NCI-H1048 (cell line): Measurements from ENCODE around the gene OR1L1.

Source experiments
- DNase-seq: peaks from one replicate; lab custom pipeline; 2025; lab: John Stamatoyannopoulos, UW

OR1L1 gene

GRCh38 chr9:122661416-122661815, at the start of gene OR1L1:
Gene OR1L1 (plus strand): TSS chr9:122661716. CDS start chr9:122661716, 0 bp downstream.
- DNase-seq, result no peak

- DNase-seq, result no peak
These were observed 47.2 kb upstream of the OR1L1 start, which contains the start of gene OR1Q1 for GRCh38 chr9:122614362-122614761. Gene OR1Q1 (plus strand): TSS chr9:122614738. CDS start chr9:122614738, 0 bp downstream.

- no peak for DNase-seq
These were observed 41.5 kb upstream of the OR1L1 start for GRCh38 chr9:122619996-122620395.

GRCh38 chr9:122642226-122642625, 19.3 kb upstream of the OR1L1 start:
- no peak for DNase-seq

GRCh38 chr9:122656378-122656777, 5.1 kb upstream of the OR1L1 start:
- DNase-seq, result no peak

- no peak for DNase-seq
These were observed 4.0 kb upstream of the OR1L1 start, which contains the start of gene OR1B1 for GRCh38 chr9:122657527-122657926. Gene OR1B1 (minus strand): TSS chr9:122657627.

- no peak for DNase-seq
These were observed 11.0 kb downstream of the OR1L1 start for GRCh38 chr9:122672481-122672880.

- no peak for DNase-seq
These were observed 23.3 kb downstream of the OR1L1 start for GRCh38 chr9:122684851-122685250.

- no peak for DNase-seq
These were observed 34.2 kb downstream of the OR1L1 start for GRCh38 chr9:122695696-122696095.
